Measurements from ENCODE around the gene RYR2. TPM values are rescaled to one million over a fixed set of nuclear protein-coding genes. Genes with fewer than 3 reads are reported as not detected.
A peak's percentile ranks its signal among the peaks of the same experiment; 100 is the strongest.

The RYR2 gene
- total RNA-seq, 2 donors from 2014 or later, result 14.2 to 17.1 TPM

DNA sequence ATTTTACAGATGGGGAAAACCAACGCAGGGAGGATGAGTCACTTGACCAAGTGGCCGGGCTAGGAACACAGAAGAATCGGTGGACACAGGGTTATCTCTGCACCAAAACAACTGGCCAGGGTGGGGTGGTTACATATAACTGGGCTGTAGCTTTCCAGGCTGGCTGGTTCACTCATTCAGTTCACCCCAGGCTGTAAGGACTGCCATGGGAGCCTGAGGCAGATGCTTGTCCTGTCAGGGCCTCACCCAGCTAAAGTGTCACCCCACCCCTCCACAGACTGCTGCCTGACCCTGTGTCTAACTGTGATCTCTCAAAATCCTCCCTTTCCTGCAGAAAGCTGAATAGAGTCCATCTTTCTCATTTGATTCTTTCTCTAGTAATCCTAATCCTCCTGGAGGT lies 387.3 kb downstream of the RYR2 start:
- TF ChIP-seq, protein P1, sequence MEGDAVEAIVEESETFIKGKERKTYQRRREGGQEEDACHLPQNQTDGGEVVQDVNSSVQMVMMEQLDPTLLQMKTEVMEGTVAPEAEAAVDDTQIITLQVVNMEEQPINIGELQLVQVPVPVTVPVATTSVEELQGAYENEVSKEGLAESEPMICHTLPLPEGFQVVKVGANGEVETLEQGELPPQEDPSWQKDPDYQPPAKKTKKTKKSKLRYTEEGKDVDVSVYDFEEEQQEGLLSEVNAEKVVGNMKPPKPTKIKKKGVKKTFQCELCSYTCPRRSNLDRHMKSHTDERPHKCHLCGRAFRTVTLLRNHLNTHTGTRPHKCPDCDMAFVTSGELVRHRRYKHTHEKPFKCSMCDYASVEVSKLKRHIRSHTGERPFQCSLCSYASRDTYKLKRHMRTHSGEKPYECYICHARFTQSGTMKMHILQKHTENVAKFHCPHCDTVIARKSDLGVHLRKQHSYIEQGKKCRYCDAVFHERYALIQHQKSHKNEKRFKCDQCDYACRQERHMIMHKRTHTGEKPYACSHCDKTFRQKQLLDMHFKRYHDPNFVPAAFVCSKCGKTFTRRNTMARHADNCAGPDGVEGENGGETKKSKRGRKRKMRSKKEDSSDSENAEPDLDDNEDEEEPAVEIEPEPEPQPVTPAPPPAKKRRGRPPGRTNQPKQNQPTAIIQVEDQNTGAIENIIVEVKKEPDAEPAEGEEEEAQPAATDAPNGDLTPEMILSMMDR (IDR thresholded peaks at IDR 0.05), result no peak
- TF ChIP-seq POLR2A (IDR thresholded peaks at IDR 0.05), result no peak
- Histone ChIP-seq H3K27ac (no peak overlapping the region), H3K27me3 (no peaks in the 10 kb centered on the region), H3K9me3 (no peaks in the 10 kb centered on the region), H3K4me3 (no peak overlapping the region), H3K4me1 (no peaks in the 10 kb centered on the region), H3K36me3 (replicated peaks in 1 of 2; ENCODE audit: insufficient read depth in 1 of 2, low read depth in 2 of 2) (no peaks in the 10 kb centered on the region)
- WGBS, 2 donors, result 51 to 60% methylated on average over 3 of the region's 3 CpGs
- intact Hi-C loops (cut with DNase I), result no loop called here
- DNase-seq (no peak), ATAC-seq (no peak)

DNA sequence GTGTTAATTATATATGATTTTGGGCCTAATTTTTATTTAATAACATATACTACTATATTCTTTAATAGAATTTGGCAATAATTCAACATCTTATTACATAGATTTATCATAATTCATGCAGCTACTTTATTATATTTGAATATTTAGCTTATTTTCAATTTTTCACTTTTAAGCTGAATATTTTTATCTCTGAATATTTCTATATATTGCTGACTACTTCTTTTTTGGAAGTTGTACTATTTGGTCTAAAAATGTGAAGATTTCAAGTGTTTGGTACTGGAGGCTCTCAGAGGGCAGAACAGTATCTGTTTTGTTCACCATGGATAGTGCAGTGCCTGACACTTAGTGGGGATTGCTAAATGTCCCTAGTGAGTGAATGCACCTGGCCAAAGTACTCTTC lies 389.5 kb downstream of the RYR2 start:
- ATAC-seq (no peak), DNase-seq (no peak)
- H3K36me3 ChIP-seq (replicated peaks in 1 of 2; ENCODE audit: insufficient read depth in 1 of 2, low read depth in 2 of 2), result no peaks in the 10 kb centered on the region
- H3K4me3 ChIP-seq, result no peak overlapping the region
- no peaks in the 10 kb centered on the region for H3K27me3 ChIP-seq
- no peak for TF ChIP-seq POLR2A (IDR thresholded peaks at IDR 0.05)
- TF ChIP-seq, protein P1 (IDR thresholded peaks at IDR 0.05), result no peak
- intact Hi-C loops (cut with DNase I), result no loop called here
- H3K9me3 ChIP-seq, result no peaks in the 10 kb centered on the region
- no peak overlapping the region for H3K27ac ChIP-seq
- no peaks in the 10 kb centered on the region for H3K4me1 ChIP-seq

DNA sequence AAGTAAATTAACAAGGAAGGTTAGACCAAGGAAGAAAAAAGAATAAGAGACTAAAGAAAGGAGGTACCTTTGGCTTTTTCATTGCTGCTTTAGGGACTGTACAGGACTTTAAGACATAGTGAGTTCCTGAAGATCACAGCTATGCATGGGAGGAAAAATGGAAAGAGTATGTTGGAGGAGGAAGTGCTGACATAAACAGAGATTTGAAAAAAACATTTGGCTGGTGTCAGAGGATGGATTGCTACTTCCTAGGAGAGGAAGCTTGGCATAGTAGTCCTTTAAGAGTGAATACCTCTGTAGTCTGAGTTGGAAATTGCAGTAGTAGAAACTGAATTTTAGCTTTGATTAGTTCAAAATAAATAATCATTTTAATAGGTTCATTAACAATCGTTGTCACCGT lies 398.4 kb downstream of the RYR2 start:
- no peak for ATAC-seq
- H3K4me1 ChIP-seq, result peaks cover 3% of the 10 kb centered on the region
- WGBS, 2 donors, result 58 to 65% methylated on average over 2 of the region's 2 CpGs
- no peaks in the 10 kb centered on the region for H3K9me3 ChIP-seq
- H3K4me3 ChIP-seq, result no peak overlapping the region
- H3K27ac ChIP-seq, result no peak overlapping the region
- no peaks in the 10 kb centered on the region for H3K27me3 ChIP-seq
- no peaks in the 10 kb centered on the region for H3K36me3 ChIP-seq (replicated peaks in 1 of 2; ENCODE audit: insufficient read depth in 1 of 2, low read depth in 2 of 2)
- no peak for DNase-seq
- intact Hi-C loops (cut with DNase I), result no loop called here
- TF ChIP-seq, protein P1 (IDR thresholded peaks at IDR 0.05), result no peak
- TF ChIP-seq POLR2A (IDR thresholded peaks at IDR 0.05), result no peak

DNA sequence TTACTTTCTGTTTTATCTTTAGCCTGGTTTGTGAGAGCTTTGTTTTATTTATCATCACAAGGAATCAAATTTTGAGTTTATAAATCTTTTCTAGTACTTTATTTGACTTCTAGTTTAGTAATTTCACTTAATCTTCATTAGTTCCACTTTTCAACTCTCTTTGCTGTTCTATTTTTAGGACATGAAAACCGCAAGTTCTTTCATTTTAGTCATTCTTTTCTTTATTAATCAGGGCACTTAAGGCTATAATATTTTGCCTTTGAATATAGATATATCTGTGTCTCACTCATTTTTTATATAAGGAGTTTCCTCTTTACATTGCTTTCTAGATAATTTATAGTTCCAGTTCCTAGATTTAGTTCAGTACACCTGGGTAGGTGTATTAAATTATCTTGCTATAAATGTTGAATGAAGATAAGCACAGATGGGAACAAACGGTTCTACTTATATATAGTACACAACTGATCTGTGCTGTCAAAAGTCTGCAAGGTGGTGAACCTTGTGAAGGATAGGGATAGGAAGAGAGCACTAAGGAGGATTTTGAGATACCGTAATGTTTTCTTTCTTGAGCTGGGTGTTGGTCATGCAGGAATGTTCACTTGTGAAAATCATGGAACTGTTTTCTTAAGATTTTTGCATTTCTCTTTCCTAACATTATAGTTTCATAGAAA lies 402.3 kb downstream of the RYR2 start:
- ATAC-seq, result peak; percentile 27
- WGBS, 2 donors, result 27 to 48% methylated on average over 3 of the region's 3 CpGs
- no peaks in the 10 kb centered on the region for H3K36me3 ChIP-seq (replicated peaks in 1 of 2; ENCODE audit: insufficient read depth in 1 of 2, low read depth in 2 of 2)
- no peaks in the 10 kb centered on the region for H3K27me3 ChIP-seq
- H3K27ac ChIP-seq, result no peak overlapping the region
- DNase-seq, result no peak
- TF ChIP-seq POLR2A (IDR thresholded peaks at IDR 0.05), result no peak
- TF ChIP-seq, protein P1 (IDR thresholded peaks at IDR 0.05), result no peak
- peaks cover 3% of the 10 kb centered on the region for H3K4me1 ChIP-seq
- intact Hi-C loops (cut with DNase I), result no loop called here
- no peak overlapping the region for H3K4me3 ChIP-seq
- H3K9me3 ChIP-seq, result no peaks in the 10 kb centered on the region

DNA sequence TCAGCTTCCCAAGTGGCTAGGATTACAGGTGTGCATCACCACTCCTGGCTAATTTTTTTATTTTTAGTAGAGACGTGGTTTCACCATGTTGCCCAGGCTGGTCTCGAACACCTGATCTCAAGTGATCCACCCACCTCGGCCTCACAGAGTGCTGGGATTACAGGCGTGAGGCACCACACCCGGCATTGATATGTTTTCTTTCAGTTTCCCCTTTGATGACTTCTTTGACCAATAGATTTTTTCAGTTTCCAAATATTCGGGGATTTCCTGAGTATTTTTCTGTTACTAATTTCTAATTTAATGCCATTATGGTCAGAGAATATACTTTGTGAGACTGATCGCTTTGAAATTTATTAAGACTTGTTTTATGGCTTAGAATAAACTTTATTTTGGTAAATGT lies 406.1 kb downstream of the RYR2 start:
- ATAC-seq (no peak), DNase-seq (no peak)
- Histone ChIP-seq H3K4me3 (no peak overlapping the region), H3K27me3 (no peaks in the 10 kb centered on the region), H3K9me3 (no peaks in the 10 kb centered on the region), H3K27ac (no peak overlapping the region), H3K4me1 (no peaks in the 10 kb centered on the region), H3K36me3 (replicated peaks in 1 of 2; ENCODE audit: insufficient read depth in 1 of 2, low read depth in 2 of 2) (no peaks in the 10 kb centered on the region)
- 78 to 86% methylated on average over 7 of the region's 7 CpGs for WGBS, 2 donors
- TF ChIP-seq POLR2A (IDR thresholded peaks at IDR 0.05), result no peak
- TF ChIP-seq, protein P1 (IDR thresholded peaks at IDR 0.05), result no peak
- intact Hi-C loops (cut with DNase I), result no loop called here
